ENCODE data around the gene STAG2. TPM values are rescaled to one million over a fixed set of nuclear protein-coding genes. Genes with fewer than 3 reads are reported as not detected.

Gene STAG2
- total RNA-seq, 1 donor from 2014 or later: 72.7 TPM

- Mint-ChIP-seq H3K27me3 (ENCODE audit: unreplicated experiment) (no peaks in the 10 kb centered on the region), H3K27ac (ENCODE audit: unreplicated experiment) (no peak overlapping the region), H3K4me1 (ENCODE audit: unreplicated experiment) (no peaks in the 10 kb centered on the region), H3K4me3 (ENCODE audit: unreplicated experiment) (no peak overlapping the region), H3K9me3 (ENCODE audit: unreplicated experiment) (peaks cover 18% of the 10 kb centered on the region), H3K36me3 (ENCODE audit: unreplicated experiment) (no peaks in the 10 kb centered on the region)
- DNase-seq (ENCODE audit: extremely low spot score, unreplicated experiment): no peak
- TF ChIP-seq, protein P1, sequence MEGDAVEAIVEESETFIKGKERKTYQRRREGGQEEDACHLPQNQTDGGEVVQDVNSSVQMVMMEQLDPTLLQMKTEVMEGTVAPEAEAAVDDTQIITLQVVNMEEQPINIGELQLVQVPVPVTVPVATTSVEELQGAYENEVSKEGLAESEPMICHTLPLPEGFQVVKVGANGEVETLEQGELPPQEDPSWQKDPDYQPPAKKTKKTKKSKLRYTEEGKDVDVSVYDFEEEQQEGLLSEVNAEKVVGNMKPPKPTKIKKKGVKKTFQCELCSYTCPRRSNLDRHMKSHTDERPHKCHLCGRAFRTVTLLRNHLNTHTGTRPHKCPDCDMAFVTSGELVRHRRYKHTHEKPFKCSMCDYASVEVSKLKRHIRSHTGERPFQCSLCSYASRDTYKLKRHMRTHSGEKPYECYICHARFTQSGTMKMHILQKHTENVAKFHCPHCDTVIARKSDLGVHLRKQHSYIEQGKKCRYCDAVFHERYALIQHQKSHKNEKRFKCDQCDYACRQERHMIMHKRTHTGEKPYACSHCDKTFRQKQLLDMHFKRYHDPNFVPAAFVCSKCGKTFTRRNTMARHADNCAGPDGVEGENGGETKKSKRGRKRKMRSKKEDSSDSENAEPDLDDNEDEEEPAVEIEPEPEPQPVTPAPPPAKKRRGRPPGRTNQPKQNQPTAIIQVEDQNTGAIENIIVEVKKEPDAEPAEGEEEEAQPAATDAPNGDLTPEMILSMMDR (IDR thresholded peaks at IDR 0.05): no peak
Observed at GRCh38 chrX:123949846-123950245, 11.7 kb upstream of the STAG2 start.

GRCh38 chrX:123959281-123960063 is 2.0 kb upstream of the STAG2 start:
- Mint-ChIP-seq H3K4me1 (ENCODE audit: unreplicated experiment) (peaks cover 9% of the 10 kb centered on the region), H3K27ac (ENCODE audit: unreplicated experiment) (peak overlapping the region; percentile 99), H3K4me3 (ENCODE audit: unreplicated experiment) (peak overlapping the region; percentile 91), H3K27me3 (ENCODE audit: unreplicated experiment) (no peaks in the 10 kb centered on the region), H3K9me3 (ENCODE audit: unreplicated experiment) (no peaks in the 10 kb centered on the region), H3K36me3 (ENCODE audit: unreplicated experiment) (no peaks in the 10 kb centered on the region)
- DNase-seq (ENCODE audit: extremely low spot score, unreplicated experiment): no peak
- TF ChIP-seq, protein P1 (IDR thresholded peaks at IDR 0.05): no peak

GRCh38 chrX:123960956-123961267 is 594 bp upstream of the STAG2 start:
- TF ChIP-seq, protein P1 (IDR thresholded peaks at IDR 0.05): no peak
- H3K27me3 Mint-ChIP-seq (ENCODE audit: unreplicated experiment): no peaks in the 10 kb centered on the region
- peaks cover 20% of the 10 kb centered on the region for H3K4me1 Mint-ChIP-seq (ENCODE audit: unreplicated experiment)

DNA sequence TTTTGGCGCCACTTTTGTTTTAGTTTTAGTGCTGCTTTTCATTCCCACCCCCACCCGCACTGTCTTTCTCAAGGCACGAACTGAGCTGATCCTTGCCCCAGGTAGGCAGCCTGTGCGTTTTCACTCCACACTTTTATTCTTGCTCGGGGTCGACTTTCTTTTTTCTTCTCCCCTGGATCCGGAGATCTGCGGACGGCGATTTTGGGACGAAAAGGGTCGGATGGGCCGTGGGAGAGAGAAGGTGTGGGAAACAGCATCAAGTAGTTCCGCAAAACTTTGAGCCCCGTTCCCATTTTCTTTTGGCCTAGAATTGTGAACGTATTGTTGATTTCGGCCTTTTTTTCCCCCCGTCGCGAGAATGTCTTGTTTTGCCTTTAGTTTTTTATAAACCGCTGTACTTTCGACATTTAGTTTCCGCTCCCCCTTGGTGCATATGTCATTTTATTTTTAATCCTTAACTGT is 531 bp downstream of the STAG2 start:
- peak overlapping the region; percentile 82 for H3K4me3 Mint-ChIP-seq (ENCODE audit: unreplicated experiment)
- H3K27me3 Mint-ChIP-seq (ENCODE audit: unreplicated experiment): no peaks in the 10 kb centered on the region
- H3K9me3 Mint-ChIP-seq (ENCODE audit: unreplicated experiment): no peaks in the 10 kb centered on the region
- TF ChIP-seq, protein P1 (IDR thresholded peaks at IDR 0.05): no peak
- DNase-seq (ENCODE audit: extremely low spot score, unreplicated experiment): no peak
- peaks cover 21% of the 10 kb centered on the region for H3K4me1 Mint-ChIP-seq (ENCODE audit: unreplicated experiment)
- no peaks in the 10 kb centered on the region for H3K36me3 Mint-ChIP-seq (ENCODE audit: unreplicated experiment)
- peak overlapping the region; percentile 99 for H3K27ac Mint-ChIP-seq (ENCODE audit: unreplicated experiment)

More at GRCh38 chrX:123960956-123961267, 594 bp upstream of the STAG2 start:
- H3K27ac Mint-ChIP-seq (ENCODE audit: unreplicated experiment): peak overlapping the region; percentile 99
- DNase-seq (ENCODE audit: extremely low spot score, unreplicated experiment): no peak
- H3K36me3 Mint-ChIP-seq (ENCODE audit: unreplicated experiment): no peaks in the 10 kb centered on the region
- peak overlapping the region; percentile 91 for H3K4me3 Mint-ChIP-seq (ENCODE audit: unreplicated experiment)
- no peaks in the 10 kb centered on the region for H3K9me3 Mint-ChIP-seq (ENCODE audit: unreplicated experiment)

DNA sequence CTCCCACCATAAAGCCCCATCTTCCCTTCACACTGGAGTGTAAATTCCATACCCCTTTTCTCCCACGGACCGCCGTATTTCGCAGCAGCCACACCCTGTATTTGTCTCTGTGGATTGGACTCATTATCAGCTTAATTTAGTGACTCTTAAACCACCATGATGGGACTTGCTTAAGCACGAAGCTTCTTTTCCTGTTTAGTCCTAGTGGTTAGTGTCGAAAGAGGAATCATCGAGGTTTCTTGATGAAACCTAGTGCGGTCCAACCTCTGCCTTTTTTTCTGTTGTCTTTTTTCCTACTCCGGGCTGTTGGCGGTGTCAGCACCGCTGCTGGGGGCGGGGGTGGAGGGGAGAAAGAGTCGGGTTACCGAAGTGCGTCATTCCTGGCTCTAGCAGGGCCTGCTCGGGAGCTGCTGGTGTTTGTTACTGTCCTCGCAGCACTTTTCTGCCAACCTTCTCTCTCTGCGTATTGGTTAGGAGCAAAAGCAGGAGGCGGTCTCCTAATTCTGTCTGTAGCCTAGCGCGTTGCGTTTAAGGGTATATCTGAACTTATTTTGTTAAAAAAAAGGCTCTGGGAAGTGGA is 1.4 kb downstream of the STAG2 start:
- peak; percentile 93 for DNase-seq (ENCODE audit: extremely low spot score, unreplicated experiment)
- no peaks in the 10 kb centered on the region for H3K9me3 Mint-ChIP-seq (ENCODE audit: unreplicated experiment)
- H3K4me1 Mint-ChIP-seq (ENCODE audit: unreplicated experiment): peaks cover 21% of the 10 kb centered on the region
- peak overlapping the region; percentile 99 for H3K27ac Mint-ChIP-seq (ENCODE audit: unreplicated experiment)
- H3K36me3 Mint-ChIP-seq (ENCODE audit: unreplicated experiment): no peaks in the 10 kb centered on the region
- peak overlapping the region; percentile 82 for H3K4me3 Mint-ChIP-seq (ENCODE audit: unreplicated experiment)
- TF ChIP-seq, protein P1 (IDR thresholded peaks at IDR 0.05): no peak
- no peaks in the 10 kb centered on the region for H3K27me3 Mint-ChIP-seq (ENCODE audit: unreplicated experiment)
